ENCODE measurements around the gene ALG9.

- peak in 1 of 5 experiments; percentile 14 for TF ChIP-seq CTCF (IDR thresholded peaks at IDR 0.05)
- peak; percentile 16 to 71 for TF ChIP-seq POLR2A (IDR thresholded peaks at IDR 0.05)
These were observed 39.5 kb upstream of the ALG9 start for GRCh38 chr11:111910676-111911562.

Measured in tibial nerve (tissue), 3 donors.